Activated CD8-positive, alpha-beta T cell treated with anti-CD3 and anti-CD28 coated beads for 36 hours (primary cell): ENCODE measurements around the gene PCCA. TPM values are rescaled to one million over a fixed set of nuclear protein-coding genes. Genes with fewer than 3 reads are reported as not detected.
"Not testable (repeated sequence)": the region's sequence is repeated elsewhere in the genome, so short reads cannot be mapped to it uniquely, and the experiment has no call there.

ENCODE experiments used
- ATAC-seq: fragments of 200-7000 bp; cut with Tn5 transposase; one replicate; pipeline ENCODE4 v1.10.0; 2021; ENCODE audit warnings: mild to moderate bottlenecking, moderate library complexity
- CTCF ChIA-PET: fragments of 350-600 bp; sonication (Branson Sonifier 250); formaldehyde crosslinking; loops from one replicate; lab custom pipeline; 2021; ENCODE audit warnings: antibody characterized with exemption; lab: Charles Lee
- POLR2A ChIA-PET: fragments of 350-600 bp; sonication (Branson Sonifier 250); formaldehyde crosslinking; loops from one replicate; lab custom pipeline; 2021; ENCODE audit warnings: antibody characterized with exemption; lab: Charles Lee
- DNase-seq: peaks from one replicate; pipeline ENCODE4 v3.0.0-alpha.2; 2020
- H3K27ac Mint-ChIP-seq: one replicate; pipeline ENCODE4 v1.8.0; 2021; ENCODE audit warnings: mild to moderate bottlenecking, mixed read lengths
- H3K27me3 Mint-ChIP-seq: one replicate; pipeline ENCODE4 v1.8.0; 2021; ENCODE audit warnings: mixed read lengths
- H3K36me3 Mint-ChIP-seq: one replicate; pipeline ENCODE4 v1.8.0; 2021; ENCODE audit warnings: low read depth, mixed read lengths
- H3K4me1 Mint-ChIP-seq: one replicate; pipeline ENCODE4 v1.8.0; 2021; ENCODE audit warnings: low read depth, mixed read lengths
- H3K4me3 Mint-ChIP-seq: one replicate; pipeline ENCODE4 v1.8.0; 2021; ENCODE audit warnings: mild to moderate bottlenecking, moderate library complexity, mixed read lengths
- H3K9me3 Mint-ChIP-seq: one replicate; pipeline ENCODE4 v1.8.0; 2021; ENCODE audit warnings: mixed read lengths
- intact Hi-C: fragments of 100-400 bp; cut with micrococcal nuclease; formaldehyde crosslinking; loops from one replicate; pipeline ENCODE4 v1.10.0; 2022
- total RNA-seq, 2 experiments: library from RNA; stranded (reverse); gene quantifications; one replicate each; pipeline ENCODE4 v1.2.3, GENCODE V29; 2021
- TF ChIP-seq, protein P1 (sequence below): fragments of 200-600 bp; IDR thresholded peaks from one replicate; pipeline ENCODE4 v1.8.0; 2022; ENCODE audit warnings: antibody characterized with exemption, mild to moderate bottlenecking

Gene PCCA
- total RNA-seq, 2 experiments from 2014 or later: 8.4 to 9.2 TPM

DNA sequence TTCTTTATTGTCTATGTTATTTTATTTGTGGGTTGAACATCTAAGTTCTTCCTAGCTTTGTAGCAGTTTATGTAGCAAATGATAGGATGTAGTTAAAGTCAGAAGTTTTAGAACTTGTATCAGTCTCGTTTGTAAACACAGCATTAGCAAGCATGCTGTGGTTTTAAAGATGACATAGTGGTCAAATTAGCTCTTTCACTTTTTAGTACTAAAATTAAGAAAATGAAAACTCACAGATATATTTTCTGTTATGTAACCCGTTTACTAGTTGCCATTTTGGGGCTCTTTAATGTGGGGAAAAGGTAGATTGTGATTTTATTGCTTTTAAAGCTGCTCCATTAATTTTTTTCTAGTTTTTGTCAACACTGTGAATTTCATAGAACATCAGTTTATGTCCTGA, 216.5 kb downstream of the PCCA start:
- no peak overlapping the region for H3K4me3 Mint-ChIP-seq
- ChIA-PET POLR2A (no interaction called here), CTCF (no interaction called here)
- ATAC-seq: no peak
- H3K4me1 Mint-ChIP-seq: no peaks in the 10 kb centered on the region
- DNase-seq: no peak
- no peaks in the 10 kb centered on the region for H3K9me3 Mint-ChIP-seq
- intact Hi-C loops: no loop called here
- no peaks in the 10 kb centered on the region for H3K36me3 Mint-ChIP-seq
- no peaks in the 10 kb centered on the region for H3K27me3 Mint-ChIP-seq
- TF ChIP-seq, protein P1, sequence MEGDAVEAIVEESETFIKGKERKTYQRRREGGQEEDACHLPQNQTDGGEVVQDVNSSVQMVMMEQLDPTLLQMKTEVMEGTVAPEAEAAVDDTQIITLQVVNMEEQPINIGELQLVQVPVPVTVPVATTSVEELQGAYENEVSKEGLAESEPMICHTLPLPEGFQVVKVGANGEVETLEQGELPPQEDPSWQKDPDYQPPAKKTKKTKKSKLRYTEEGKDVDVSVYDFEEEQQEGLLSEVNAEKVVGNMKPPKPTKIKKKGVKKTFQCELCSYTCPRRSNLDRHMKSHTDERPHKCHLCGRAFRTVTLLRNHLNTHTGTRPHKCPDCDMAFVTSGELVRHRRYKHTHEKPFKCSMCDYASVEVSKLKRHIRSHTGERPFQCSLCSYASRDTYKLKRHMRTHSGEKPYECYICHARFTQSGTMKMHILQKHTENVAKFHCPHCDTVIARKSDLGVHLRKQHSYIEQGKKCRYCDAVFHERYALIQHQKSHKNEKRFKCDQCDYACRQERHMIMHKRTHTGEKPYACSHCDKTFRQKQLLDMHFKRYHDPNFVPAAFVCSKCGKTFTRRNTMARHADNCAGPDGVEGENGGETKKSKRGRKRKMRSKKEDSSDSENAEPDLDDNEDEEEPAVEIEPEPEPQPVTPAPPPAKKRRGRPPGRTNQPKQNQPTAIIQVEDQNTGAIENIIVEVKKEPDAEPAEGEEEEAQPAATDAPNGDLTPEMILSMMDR: no peak
- H3K27ac Mint-ChIP-seq: no peak overlapping the region

DNA sequence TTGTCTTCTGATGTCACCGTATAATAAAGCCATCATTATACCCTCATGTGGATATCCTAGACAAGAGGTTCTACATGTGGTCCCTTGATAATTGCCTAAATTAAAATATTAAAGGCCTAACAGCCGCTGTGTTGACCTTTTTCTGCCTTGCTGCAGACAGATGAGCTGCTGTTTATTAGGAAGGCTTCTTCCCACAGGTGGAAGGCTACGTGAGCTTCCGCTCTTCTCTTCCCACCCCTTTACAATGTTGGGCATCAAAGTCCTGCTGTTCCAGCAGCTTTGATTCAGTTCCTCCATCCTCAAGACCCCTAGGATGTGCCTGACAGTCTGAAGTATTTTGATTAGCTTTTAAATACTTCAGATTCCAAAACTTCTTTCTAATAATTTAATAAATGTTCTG, 217.1 kb downstream of the PCCA start:
- TF ChIP-seq, protein P1: no peak
- intact Hi-C loops: no loop called here
- POLR2A ChIA-PET: no interaction called here
- CTCF ChIA-PET: no interaction called here
- no peaks in the 10 kb centered on the region for H3K4me1 Mint-ChIP-seq
- no peak for DNase-seq
- no peak for ATAC-seq
- no peaks in the 10 kb centered on the region for H3K9me3 Mint-ChIP-seq
- no peak overlapping the region for H3K27ac Mint-ChIP-seq
- no peaks in the 10 kb centered on the region for H3K27me3 Mint-ChIP-seq
- H3K4me3 Mint-ChIP-seq: no peak overlapping the region
- H3K36me3 Mint-ChIP-seq: no peaks in the 10 kb centered on the region

DNA sequence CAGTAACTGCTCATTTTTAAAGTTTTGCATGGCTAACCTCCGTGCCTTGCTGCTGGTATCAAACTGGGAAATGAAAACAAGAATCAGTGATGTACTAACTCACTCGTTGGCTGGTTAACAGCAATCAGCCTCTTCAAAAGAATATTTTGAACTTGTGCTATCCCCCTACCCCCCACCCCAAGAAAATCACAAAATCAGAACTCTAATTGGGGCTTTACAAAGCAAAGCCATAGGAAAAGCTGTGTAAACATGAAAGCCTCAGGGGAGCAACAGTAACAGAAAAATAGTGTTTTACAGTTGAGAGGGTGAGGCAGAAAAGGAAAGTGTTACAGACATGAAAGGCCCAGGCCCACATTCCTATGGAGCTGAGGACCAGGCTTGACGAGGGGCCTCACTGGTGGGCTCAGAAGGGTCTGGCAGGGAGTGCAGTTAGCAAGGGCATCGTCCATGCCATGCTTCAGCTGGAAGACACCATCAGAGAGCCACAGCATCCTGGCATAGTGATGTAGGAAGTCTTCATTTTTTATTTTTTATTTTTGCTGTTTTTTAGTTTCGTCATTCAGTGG, 217.6 kb downstream of the PCCA start:
- no peak for ATAC-seq
- Mint-ChIP-seq H3K27ac (no peak overlapping the region), H3K9me3 (no peaks in the 10 kb centered on the region), H3K4me3 (no peak overlapping the region), H3K4me1 (no peaks in the 10 kb centered on the region), H3K36me3 (no peaks in the 10 kb centered on the region), H3K27me3 (no peaks in the 10 kb centered on the region)
- ChIA-PET POLR2A (no interaction called here), CTCF (no interaction called here)
- DNase-seq: no peak
- TF ChIP-seq, protein P1: no peak
- intact Hi-C loops: no loop called here

- CTCF ChIA-PET: no interaction called here
- TF ChIP-seq, protein P1: no peak
These were observed 225.4 kb downstream of the PCCA start for GRCh38 chr13:100314132-100314910.

GRCh38 chr13:100315522-100315921, 226.6 kb downstream of the PCCA start:
- Mint-ChIP-seq H3K36me3 (peaks cover 19% of the 10 kb centered on the region), H3K27me3 (no peaks in the 10 kb centered on the region), H3K27ac (no peak overlapping the region), H3K4me3 (no peak overlapping the region), H3K4me1 (no peaks in the 10 kb centered on the region), H3K9me3 (peaks cover 5% of the 10 kb centered on the region)
- ATAC-seq (no peak), DNase-seq (no peak)
- CTCF ChIA-PET: no interaction called here
- POLR2A ChIA-PET: no interaction called here
- TF ChIP-seq, protein P1: no peak
- intact Hi-C loops: no loop called here

More at GRCh38 chr13:100314132-100314910, 225.4 kb downstream of the PCCA start:
- intact Hi-C loops: no loop called here
- POLR2A ChIA-PET: no interaction called here
- no peak overlapping the region for H3K27ac Mint-ChIP-seq
- no peaks in the 10 kb centered on the region for H3K27me3 Mint-ChIP-seq
- ATAC-seq (no peak), DNase-seq (no peak)
- peaks cover 2% of the 10 kb centered on the region for H3K9me3 Mint-ChIP-seq
- no peak overlapping the region for H3K4me3 Mint-ChIP-seq
- peaks cover 14% of the 10 kb centered on the region for H3K36me3 Mint-ChIP-seq
- no peaks in the 10 kb centered on the region for H3K4me1 Mint-ChIP-seq

DNA sequence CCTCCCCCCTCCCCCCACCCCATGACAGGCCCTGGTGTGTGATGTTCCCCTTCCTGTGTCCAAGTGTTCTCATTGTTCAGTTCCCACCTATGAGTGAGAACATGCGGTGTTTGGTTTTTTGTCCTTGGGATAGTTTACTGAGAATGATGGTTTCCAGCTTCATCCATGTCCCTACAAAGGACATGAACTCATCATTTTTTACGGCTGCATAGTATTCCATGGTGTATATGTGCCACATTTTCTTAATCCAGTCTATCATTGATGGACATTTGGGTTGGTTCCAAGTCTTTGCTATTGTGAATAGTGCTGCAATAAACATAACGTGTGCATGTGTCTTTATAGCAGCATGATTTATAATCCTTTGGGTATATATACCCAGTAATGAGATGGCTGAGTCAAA, 229.6 kb downstream of the PCCA start:
- H3K36me3 Mint-ChIP-seq: peaks cover 21% of the 10 kb centered on the region
- H3K4me3 Mint-ChIP-seq, DNase-seq, H3K27ac Mint-ChIP-seq, H3K4me1 Mint-ChIP-seq, intact Hi-C loops, POLR2A ChIA-PET, H3K9me3 Mint-ChIP-seq, ATAC-seq, CTCF ChIA-PET, H3K27me3 Mint-ChIP-seq: not testable (repeated sequence)
